H9 (cell line): ENCODE results near the gene TEK. TPM values are rescaled to one million over a fixed set of nuclear protein-coding genes. Genes with fewer than 3 reads are reported as not detected.

Experiments
- DNase-seq: peaks from one replicate; pipeline ENCODE4 v3.0.0-alpha.2; 2017
- H2AFZ ChIP-seq: one replicate; pipeline ENCODE4 v1.6.1; 2013; ENCODE audit warnings: mild to moderate bottlenecking, low read length, control low read depth, moderate library complexity
- H2AK5ac ChIP-seq: 2 replicates; pipeline ENCODE4 v1.6.1; 2013; ENCODE audit warnings: low read length, control low read depth, mixed read lengths; ENCODE audit not compliant: insufficient read length
- H2BK120ac ChIP-seq: one replicate; pipeline ENCODE4 v1.6.1; 2013; ENCODE audit warnings: low read depth, mild to moderate bottlenecking, low read length, control low read depth, inconsistent platforms; ENCODE audit not compliant: poor library complexity, severe bottlenecking
- H2BK12ac ChIP-seq: 2 replicates; pipeline ENCODE4 v1.6.1; 2013; ENCODE audit warnings: low read length, control low read depth, mixed read lengths, low read depth; ENCODE audit not compliant: insufficient read length
- H2BK15ac ChIP-seq: 2 replicates; pipeline ENCODE4 v1.6.1; 2013; ENCODE audit warnings: low read depth, low read length, control low read depth
- H2BK20ac ChIP-seq: one replicate; pipeline ENCODE4 v1.6.1; 2013; ENCODE audit warnings: low read depth, mild to moderate bottlenecking, low read length, control low read depth, inconsistent platforms; ENCODE audit not compliant: poor library complexity, severe bottlenecking
- H2BK5ac ChIP-seq: 2 replicates; pipeline ENCODE4 v1.6.1; 2013; ENCODE audit warnings: low read length, control low read depth, mixed read lengths; ENCODE audit not compliant: insufficient read length
- H3K14ac ChIP-seq: 2 replicates; pipeline ENCODE4 v1.6.1; 2013; ENCODE audit warnings: low read length, control low read depth; ENCODE audit not compliant: insufficient read depth
- H3K18ac ChIP-seq: 2 replicates; pipeline ENCODE4 v1.6.1; 2013; ENCODE audit warnings: low read depth, mild to moderate bottlenecking, mixed read lengths, low read length, control low read depth; ENCODE audit not compliant: insufficient read length
- H3K23ac ChIP-seq: 2 replicates; pipeline ENCODE4 v1.6.1; 2013; ENCODE audit warnings: low read length, control low read depth, mixed read lengths, low read depth; ENCODE audit not compliant: insufficient read length
- H3K23me2 ChIP-seq: 2 replicates; pipeline ENCODE4 v1.6.1; 2013; ENCODE audit warnings: low read depth, mild to moderate bottlenecking, mixed read lengths, low read length, control low read depth; ENCODE audit not compliant: insufficient read length, poor library complexity, severe bottlenecking
- H3K27ac ChIP-seq: 2 replicates; pipeline ENCODE4 v1.5.1; 2013; ENCODE audit warnings: low read length, control low read depth, mixed read lengths, low read depth; ENCODE audit not compliant: insufficient read length
- H3K27me3 ChIP-seq: 2 replicates; pipeline ENCODE4 v1.6.1; 2013; ENCODE audit warnings: low read length, control low read depth, inconsistent platforms; ENCODE audit not compliant: insufficient read depth
- H3K4ac ChIP-seq: 2 replicates; pipeline ENCODE4 v1.6.1; 2013; ENCODE audit warnings: low read depth, mild to moderate bottlenecking, control low read depth, inconsistent platforms, low read length, moderate library complexity
- H3K4me1 ChIP-seq: 2 replicates; pipeline ENCODE4 v1.6.1; 2013; ENCODE audit warnings: low read length, control low read depth, inconsistent platforms; ENCODE audit not compliant: insufficient read depth
- H3K4me2 ChIP-seq: 2 replicates; pipeline ENCODE4 v1.6.1; 2013; ENCODE audit warnings: low read length, control low read depth, mixed read lengths; ENCODE audit not compliant: insufficient read length, insufficient read depth
- H3K56ac ChIP-seq: 2 replicates; pipeline ENCODE4 v1.6.1; 2013; ENCODE audit warnings: low read depth, mild to moderate bottlenecking, mixed read lengths, low read length, control low read depth; ENCODE audit not compliant: insufficient read length
- H3K79me1 ChIP-seq: 2 replicates; pipeline ENCODE4 v1.6.1; 2013; ENCODE audit warnings: low read depth, mild to moderate bottlenecking, moderate library complexity, low read length, control low read depth, inconsistent platforms; ENCODE audit not compliant: insufficient read depth, poor library complexity, severe bottlenecking
- H3K79me2 ChIP-seq: 2 replicates; pipeline ENCODE4 v1.6.1; 2013; ENCODE audit warnings: low read length, control low read depth, inconsistent platforms; ENCODE audit not compliant: insufficient read depth
- H3K9ac ChIP-seq: 2 replicates; pipeline ENCODE4 v1.6.1; 2013; ENCODE audit warnings: low read length, control low read depth, mixed read lengths; ENCODE audit not compliant: insufficient read length; ENCODE audit errors: extremely low read depth
- H3K9me3 ChIP-seq: one replicate; pipeline ENCODE4 v1.6.1; 2013; ENCODE audit warnings: low read depth, low read length, inconsistent platforms; ENCODE audit not compliant: control insufficient read depth
- H3T11ph ChIP-seq: one replicate; pipeline ENCODE4 v1.6.1; 2013; ENCODE audit warnings: mild to moderate bottlenecking, low read length, control low read depth, inconsistent platforms
- H4K20me1 ChIP-seq: one replicate; pipeline ENCODE4 v1.6.1; 2013; ENCODE audit not compliant: control insufficient read depth, insufficient read length, insufficient read depth
- H4K5ac ChIP-seq: 2 replicates; pipeline ENCODE4 v1.6.1; 2013; ENCODE audit warnings: low read depth, mild to moderate bottlenecking, mixed read lengths, low read length, control low read depth; ENCODE audit not compliant: insufficient read length
- H4K8ac ChIP-seq: replicated peaks from 2 replicates; pipeline ENCODE4 v1.6.1; 2013; ENCODE audit warnings: low read length, control low read depth, mixed read lengths, low read depth; ENCODE audit not compliant: insufficient read length
- H4K91ac ChIP-seq: 2 replicates; pipeline ENCODE4 v1.6.1; 2013; ENCODE audit warnings: low read depth, mild to moderate bottlenecking, moderate library complexity, mixed read lengths, low read length, control low read depth; ENCODE audit not compliant: insufficient read length
- H3K27ac Mint-ChIP-seq, 3 experiments: 2 replicates in 2 of 3; 3 replicates in 1 of 3; pipeline ENCODE4 v1.8.0; 2020 to 2021; ENCODE audit warnings: mixed read lengths in 3 of 3, mild to moderate bottlenecking in 1 of 3, moderate library complexity in 1 of 3
- H3K27me3 Mint-ChIP-seq: 2 replicates; pipeline ENCODE4 v1.8.0; 2021; ENCODE audit warnings: low read depth, mild to moderate bottlenecking, moderate library complexity, mixed read lengths
- H3K36me3 Mint-ChIP-seq, 3 experiments: 2 replicates in 2 of 3; 3 replicates in 1 of 3; pipeline ENCODE4 v1.8.0; 2020 to 2021; ENCODE audit warnings: low read depth in 3 of 3, mixed read lengths in 3 of 3; ENCODE audit not compliant: insufficient read depth in 1 of 3
- H3K4me1 Mint-ChIP-seq, 2 experiments: 2 replicates each; pipeline ENCODE4 v1.8.0; 2020; ENCODE audit warnings: mixed read lengths in 2 of 2
- H3K4me3 Mint-ChIP-seq, 2 experiments: 2 replicates in 1 of 2; 3 replicates in 1 of 2; pipeline ENCODE4 v1.8.0; 2020 to 2021; ENCODE audit warnings: mild to moderate bottlenecking in 2 of 2, mixed read lengths in 2 of 2, moderate library complexity in 1 of 2
- H3K9me3 Mint-ChIP-seq, 2 experiments: 2 replicates in 1 of 2; 3 replicates in 1 of 2; pipeline ENCODE4 v1.8.0; 2020; ENCODE audit warnings: mild to moderate bottlenecking in 2 of 2, mixed read lengths in 2 of 2, moderate library complexity in 1 of 2
- WGBS: extraction: QIAGEN DNeasy Blood & Tissue Kit; methylation state at CpG from one replicate; pipeline ENCODE4 v1.1.7; 2013; ENCODE audit warnings: missing lambda C conversion rate, low lambda C conversion rate, mixed read lengths; ENCODE audit not compliant: insufficient read length; ENCODE audit errors: extremely low coverage; 5-methylcytosine and 5-hydroxymethylcytosine counted together
- total RNA-seq: library from RNA; stranded (reverse); gene quantifications from 2 replicates; pipeline ENCODE4 v1.2.1, GENCODE V29; 2021
- TF ChIP-seq, protein P1 (sequence below): fragments of 200-600 bp; sonication (generic); conservative IDR thresholded peaks from 3 replicates; pipeline ENCODE4 v1.8.0; 2021; ENCODE audit warnings: antibody characterized with exemption, mild to moderate bottlenecking

TEK gene
- total RNA-seq, 1 experiment from 2014 or later, result 1.8 TPM

DNA sequence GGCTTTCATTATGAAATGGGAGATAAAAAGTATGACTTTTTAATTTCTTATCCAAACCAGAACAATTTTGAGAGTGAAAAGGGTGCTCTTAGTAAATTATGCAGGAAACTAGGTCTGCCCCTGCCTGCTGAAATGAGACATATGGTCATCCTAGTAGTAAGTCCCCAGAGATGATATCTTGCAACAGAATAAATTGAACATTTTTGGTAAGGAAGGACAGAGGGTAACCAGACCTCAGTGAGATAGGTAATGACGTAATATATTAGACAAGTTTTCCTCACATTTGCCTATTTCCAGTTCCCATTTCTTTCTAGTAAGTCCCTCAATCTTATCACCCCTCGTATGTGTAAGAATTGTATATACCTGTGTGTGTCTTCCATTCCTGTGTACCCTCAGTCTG is 96.2 kb downstream of the TEK start:
- Histone ChIP-seq H3T11ph (no peak overlapping the region), H2BK120ac (no peak overlapping the region), H2BK20ac (no peak overlapping the region), H3K18ac (no peak overlapping the region), H3K9me3 (no peaks in the 10 kb centered on the region), H2AFZ (no peak overlapping the region), H3K9ac (no peak overlapping the region), H2BK15ac (no peak overlapping the region), H2AK5ac (no peak overlapping the region), H3K4me1 (no peaks in the 10 kb centered on the region), H3K79me1 (no peaks in the 10 kb centered on the region), H2BK5ac (no peak overlapping the region), H4K91ac (no peak overlapping the region), H3K23ac (no peak overlapping the region), H4K5ac (no peak overlapping the region), H3K4ac (no peak overlapping the region), H4K20me1 (no peaks in the 10 kb centered on the region), H4K8ac (no peak overlapping the region), H2BK12ac (no peak overlapping the region), H3K14ac (no peak overlapping the region), H3K4me2 (no peak overlapping the region), H3K56ac (no peak overlapping the region), H3K27me3 (no peaks in the 10 kb centered on the region), H3K23me2 (no peaks in the 10 kb centered on the region), H3K79me2 (no peaks in the 10 kb centered on the region), H3K27ac (no peak overlapping the region)
- H3K27me3 Mint-ChIP-seq, result no peaks in the 10 kb centered on the region
- H3K36me3 Mint-ChIP-seq, result no peaks in the 10 kb centered on the region
- no peak overlapping the region; a peak in 1 of 7 replicates for H3K27ac Mint-ChIP-seq
- WGBS, result no CpG with 5 or more reads among the region's 2 CpGs
- no peaks in the 10 kb centered on the region for H3K9me3 Mint-ChIP-seq
- TF ChIP-seq, protein P1, sequence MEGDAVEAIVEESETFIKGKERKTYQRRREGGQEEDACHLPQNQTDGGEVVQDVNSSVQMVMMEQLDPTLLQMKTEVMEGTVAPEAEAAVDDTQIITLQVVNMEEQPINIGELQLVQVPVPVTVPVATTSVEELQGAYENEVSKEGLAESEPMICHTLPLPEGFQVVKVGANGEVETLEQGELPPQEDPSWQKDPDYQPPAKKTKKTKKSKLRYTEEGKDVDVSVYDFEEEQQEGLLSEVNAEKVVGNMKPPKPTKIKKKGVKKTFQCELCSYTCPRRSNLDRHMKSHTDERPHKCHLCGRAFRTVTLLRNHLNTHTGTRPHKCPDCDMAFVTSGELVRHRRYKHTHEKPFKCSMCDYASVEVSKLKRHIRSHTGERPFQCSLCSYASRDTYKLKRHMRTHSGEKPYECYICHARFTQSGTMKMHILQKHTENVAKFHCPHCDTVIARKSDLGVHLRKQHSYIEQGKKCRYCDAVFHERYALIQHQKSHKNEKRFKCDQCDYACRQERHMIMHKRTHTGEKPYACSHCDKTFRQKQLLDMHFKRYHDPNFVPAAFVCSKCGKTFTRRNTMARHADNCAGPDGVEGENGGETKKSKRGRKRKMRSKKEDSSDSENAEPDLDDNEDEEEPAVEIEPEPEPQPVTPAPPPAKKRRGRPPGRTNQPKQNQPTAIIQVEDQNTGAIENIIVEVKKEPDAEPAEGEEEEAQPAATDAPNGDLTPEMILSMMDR, result no peak
- H3K4me3 Mint-ChIP-seq, result no peak overlapping the region
- no peaks in the 10 kb centered on the region for H3K4me1 Mint-ChIP-seq
- no peak for DNase-seq
